C4-2B (cell line): ENCODE data around the gene MBD3L2B.
"Not testable (repeated sequence)": the region's sequence is repeated elsewhere in the genome, so short reads cannot be mapped to it uniquely, and the experiment has no call there.

ENCODE experiments used
- H3K27ac ChIP-seq: fragments of 450-650 bp; 2 replicates; pipeline ENCODE4 v1.5.1; 2017
- ZFX ChIP-seq: fragments of 450-650 bp; IDR thresholded peaks from 2 replicates; pipeline ENCODE4 v1.6.1; 2017
- TF ChIP-seq, protein P1 (sequence below): fragments of 450-650 bp; conservative IDR thresholded peaks from 2 replicates; pipeline ENCODE4 v1.5.1; 2017; ENCODE audit warnings: mild to moderate bottlenecking

Gene MBD3L2B

DNA sequence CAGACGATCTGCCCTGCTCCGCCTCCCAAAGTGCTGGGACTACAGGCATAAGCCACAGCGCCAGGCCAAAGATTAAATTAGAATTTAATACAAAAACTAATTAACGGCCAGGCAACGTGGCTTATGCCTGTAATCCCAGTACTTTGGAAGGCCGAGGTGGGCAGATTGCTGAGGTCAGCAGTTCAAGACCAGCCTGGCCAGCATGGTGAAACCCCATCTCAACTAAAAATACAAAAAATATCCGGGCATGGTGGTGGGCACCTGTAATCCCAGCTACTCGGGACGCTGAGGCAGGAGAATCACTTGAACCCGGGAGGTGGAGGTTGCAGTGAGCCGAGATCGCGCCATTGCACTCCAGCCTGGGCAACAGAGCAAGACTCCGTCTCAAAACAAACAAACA is 34.4 kb upstream of the MBD3L2B start:
- H3K27ac ChIP-seq = not testable (repeated sequence)

DNA sequence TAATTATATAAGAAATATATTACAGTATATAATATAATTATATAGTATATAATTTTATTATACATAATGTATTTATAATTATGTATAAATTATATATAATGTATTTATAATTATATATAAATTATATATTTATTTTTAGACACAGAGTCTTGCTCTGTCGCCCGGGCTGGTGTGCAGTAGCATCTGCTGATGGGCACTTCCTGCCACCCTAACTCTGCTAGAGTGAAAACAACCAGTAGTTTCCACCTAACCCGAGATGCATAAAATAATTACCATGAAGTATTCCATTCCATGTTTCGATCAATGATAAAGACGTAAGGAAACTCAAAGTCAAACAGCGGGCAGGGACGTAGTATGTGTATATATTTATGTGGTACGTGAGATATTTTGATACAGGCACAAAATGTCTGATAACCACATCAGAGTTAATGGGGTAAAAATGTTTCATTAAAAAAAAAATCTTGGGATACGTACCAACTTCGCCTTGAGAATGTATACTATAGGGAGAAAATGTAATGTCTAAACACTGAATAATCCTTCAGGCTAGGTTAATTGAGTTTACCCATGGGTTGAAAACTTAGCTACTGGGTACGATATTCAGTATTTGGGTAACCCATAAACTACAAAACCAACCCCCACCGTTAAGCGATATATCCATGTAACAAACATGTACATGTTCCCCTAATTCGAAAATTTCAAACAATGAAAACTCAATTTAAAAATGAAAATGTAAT is 33.6 kb upstream of the MBD3L2B start:
- H3K27ac ChIP-seq = not testable (repeated sequence)

DNA sequence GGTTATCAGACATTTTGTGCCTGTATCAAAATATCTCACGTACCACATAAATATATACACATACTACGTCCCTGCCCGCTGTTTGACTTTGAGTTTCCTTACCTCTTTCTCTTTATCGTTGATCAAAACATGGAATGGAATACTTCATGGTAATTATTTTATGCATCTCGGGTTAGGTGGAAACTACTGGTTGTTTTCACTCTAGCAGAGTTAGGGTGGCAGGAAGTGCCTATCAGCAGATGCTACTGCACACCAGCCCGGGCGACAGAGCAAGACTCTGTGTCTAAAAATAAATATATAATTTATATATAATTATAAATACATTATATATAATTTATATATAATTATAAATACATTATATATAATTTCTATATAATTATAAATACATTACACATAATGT is 31.7 kb upstream of the MBD3L2B start:
- not testable (repeated sequence) for H3K27ac ChIP-seq

DNA sequence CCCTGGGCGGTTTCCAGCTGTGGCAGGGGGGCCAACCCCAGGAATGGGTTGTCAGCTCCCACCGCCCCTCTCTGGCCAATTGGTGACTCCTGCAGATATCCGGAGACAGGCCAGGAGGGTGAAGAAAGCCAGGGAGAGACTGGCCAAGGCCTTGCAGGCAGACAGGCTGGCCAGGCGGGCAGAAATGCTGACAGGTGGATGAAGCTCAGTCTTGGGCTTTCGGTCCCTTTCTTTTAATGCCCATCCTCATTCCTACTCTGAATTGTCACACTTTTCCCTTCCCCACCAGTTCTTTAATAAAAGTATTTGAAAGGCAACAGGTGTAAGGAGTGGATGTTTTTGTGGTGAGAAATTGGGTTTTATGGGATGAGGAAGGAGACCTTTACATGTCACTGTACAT is 30.2 kb upstream of the MBD3L2B start:
- H3K27ac ChIP-seq = not testable (repeated sequence)

DNA sequence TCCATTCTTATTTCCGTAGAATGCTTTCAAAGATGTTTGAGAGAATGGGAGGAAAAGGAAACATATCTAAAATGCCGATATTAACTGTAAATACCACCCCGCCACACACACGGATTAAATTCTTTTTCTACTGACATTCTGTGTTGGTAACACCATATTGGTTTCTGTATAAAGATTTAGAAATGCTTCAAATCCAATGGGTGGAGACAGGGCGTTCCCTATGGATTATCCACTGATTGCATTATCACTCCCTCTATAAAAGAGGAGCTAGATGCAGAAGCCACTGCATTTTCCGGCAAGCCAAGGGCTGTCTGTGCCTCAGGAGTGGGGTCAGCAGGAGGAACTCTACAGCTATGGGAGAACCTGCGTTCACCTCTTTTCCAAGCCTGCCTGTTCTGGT is 27.8 kb upstream of the MBD3L2B start, which contains the start of gene MBD3L2:
Gene MBD3L2 (plus strand): TSS at position 301 of the 400 bp plus-strand sequence. CDS start 53 bp downstream, at position 354.
- H3K27ac ChIP-seq = not testable (repeated sequence)

DNA sequence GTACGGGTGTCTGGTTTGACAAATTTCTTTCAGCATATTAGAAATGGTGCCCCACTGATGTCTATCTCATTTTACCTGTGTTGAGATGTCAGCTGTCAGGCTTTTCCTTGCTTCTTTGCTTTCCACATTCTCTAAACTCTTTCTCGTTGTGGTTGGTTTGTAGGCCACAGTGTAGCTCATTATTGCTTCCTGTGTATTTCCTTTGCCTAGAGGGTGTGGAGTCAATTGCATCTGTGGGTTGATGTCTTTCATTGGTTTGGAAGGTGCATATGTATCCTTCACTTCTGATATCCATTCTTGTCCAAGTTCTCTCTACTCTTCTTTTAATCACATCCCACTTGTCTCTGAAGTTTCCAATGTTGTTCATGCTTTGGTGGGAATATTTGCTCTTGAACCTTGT is 20.3 kb upstream of the MBD3L2B start:
- not testable (repeated sequence) for H3K27ac ChIP-seq

DNA sequence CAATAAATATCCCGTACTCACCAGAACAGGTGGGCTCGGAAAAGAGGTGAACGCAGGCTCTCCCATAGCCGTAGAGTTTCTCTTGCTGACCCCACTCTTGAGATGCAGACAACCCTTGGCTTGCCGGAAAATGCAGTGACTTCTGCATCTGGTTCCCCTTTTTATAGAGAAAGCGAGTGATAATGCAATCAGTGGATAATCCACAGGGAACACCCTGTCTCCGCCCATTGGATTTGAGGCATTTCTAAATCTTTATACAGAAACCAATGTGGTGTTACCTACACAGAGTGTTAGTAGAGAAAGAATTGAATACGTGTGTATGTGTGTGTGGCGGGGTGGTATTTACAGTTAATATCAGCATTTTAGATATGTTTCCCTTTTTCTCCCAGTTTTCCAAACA is 18.8 kb upstream of the MBD3L2B start, which contains the start of gene MBD3L4:
Gene MBD3L4 (minus strand): TSS at position 101 of the 400 bp plus-strand sequence. CDS start 35 bp downstream, at position 66.
- not testable (repeated sequence) for H3K27ac ChIP-seq

DNA sequence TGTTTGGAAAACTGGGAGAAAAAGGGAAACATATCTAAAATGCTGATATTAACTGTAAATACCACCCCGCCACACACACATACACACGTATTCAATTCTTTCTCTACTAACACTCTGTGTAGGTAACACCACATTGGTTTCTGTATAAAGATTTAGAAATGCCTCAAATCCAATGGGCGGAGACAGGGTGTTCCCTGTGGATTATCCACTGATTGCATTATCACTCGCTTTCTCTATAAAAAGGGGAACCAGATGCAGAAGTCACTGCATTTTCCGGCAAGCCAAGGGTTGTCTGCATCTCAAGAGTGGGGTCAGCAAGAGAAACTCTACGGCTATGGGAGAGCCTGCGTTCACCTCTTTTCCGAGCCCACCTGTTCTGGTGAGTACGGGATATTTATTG is 9.0 kb upstream of the MBD3L2B start, which contains the start of gene MBD3L5:
Gene MBD3L5 (plus strand): TSS at position 301 of the 400 bp plus-strand sequence. CDS start 34 bp downstream, at position 335.
- not testable (repeated sequence) for H3K27ac ChIP-seq

DNA sequence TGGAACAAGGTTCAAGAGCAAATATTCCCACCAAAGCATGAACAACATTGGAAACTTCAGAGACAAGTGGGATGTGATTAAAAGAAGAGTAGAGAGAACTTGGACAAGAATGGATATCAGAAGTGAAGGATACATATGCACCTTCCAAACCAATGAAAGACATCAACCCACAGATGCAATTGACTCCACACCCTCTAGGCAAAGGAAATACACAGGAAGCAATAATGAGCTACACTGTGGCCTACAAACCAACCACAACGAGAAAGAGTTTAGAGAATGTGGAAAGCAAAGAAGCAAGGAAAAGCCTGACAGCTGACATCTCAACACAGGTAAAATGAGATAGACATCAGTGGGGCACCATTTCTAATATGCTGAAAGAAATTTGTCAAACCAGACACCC is 7.6 kb upstream of the MBD3L2B start:
- not testable (repeated sequence) for H3K27ac ChIP-seq

DNA sequence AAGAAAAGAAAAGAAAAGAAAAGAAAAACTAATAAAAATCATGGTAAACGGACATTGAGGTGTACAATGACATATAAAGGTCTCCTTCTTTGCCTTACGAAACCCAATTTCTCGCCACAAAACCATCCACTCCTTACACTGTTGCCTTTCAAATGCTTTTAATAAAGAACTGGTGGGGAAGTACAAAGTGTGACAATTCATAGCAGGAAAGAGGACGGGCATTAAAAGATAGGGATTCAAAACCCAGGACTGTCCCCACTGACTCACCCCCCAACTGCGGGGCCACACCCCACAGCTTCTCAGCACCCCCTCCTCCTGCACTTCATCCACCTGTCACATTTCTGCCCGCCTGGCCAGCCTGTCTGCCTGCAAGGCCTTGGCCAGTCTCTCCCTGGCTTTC is 2.4 kb downstream of the MBD3L2B start:
- TF ChIP-seq, protein P1, sequence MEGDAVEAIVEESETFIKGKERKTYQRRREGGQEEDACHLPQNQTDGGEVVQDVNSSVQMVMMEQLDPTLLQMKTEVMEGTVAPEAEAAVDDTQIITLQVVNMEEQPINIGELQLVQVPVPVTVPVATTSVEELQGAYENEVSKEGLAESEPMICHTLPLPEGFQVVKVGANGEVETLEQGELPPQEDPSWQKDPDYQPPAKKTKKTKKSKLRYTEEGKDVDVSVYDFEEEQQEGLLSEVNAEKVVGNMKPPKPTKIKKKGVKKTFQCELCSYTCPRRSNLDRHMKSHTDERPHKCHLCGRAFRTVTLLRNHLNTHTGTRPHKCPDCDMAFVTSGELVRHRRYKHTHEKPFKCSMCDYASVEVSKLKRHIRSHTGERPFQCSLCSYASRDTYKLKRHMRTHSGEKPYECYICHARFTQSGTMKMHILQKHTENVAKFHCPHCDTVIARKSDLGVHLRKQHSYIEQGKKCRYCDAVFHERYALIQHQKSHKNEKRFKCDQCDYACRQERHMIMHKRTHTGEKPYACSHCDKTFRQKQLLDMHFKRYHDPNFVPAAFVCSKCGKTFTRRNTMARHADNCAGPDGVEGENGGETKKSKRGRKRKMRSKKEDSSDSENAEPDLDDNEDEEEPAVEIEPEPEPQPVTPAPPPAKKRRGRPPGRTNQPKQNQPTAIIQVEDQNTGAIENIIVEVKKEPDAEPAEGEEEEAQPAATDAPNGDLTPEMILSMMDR = no peak
- TF ChIP-seq ZFX = no peak

DNA sequence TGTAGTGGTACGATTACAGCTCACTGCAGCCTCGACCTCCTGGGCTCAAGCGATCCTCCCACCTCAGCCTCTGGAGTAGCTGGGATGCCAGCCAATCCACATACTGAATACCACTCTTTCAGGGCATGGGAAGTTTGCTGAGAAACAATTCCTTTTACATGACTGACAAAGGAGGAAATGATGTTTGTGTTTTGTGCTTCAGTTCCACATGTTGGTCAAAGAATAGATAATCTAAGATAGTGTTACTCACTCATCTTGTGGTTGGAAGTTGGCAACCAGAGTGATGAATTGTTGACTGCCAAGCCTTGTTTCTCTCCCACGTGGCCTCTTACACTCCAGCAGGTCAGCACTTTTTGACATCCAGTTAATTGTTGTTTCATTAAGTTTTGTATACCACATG is 7.6 kb downstream of the MBD3L2B start:
- no peak for TF ChIP-seq ZFX
- TF ChIP-seq, protein P1 = no peak
- H3K27ac ChIP-seq = no peak overlapping the region

More for the DNA sequence above, 2.4 kb downstream of the MBD3L2B start:
- H3K27ac ChIP-seq = no peak overlapping the region

DNA sequence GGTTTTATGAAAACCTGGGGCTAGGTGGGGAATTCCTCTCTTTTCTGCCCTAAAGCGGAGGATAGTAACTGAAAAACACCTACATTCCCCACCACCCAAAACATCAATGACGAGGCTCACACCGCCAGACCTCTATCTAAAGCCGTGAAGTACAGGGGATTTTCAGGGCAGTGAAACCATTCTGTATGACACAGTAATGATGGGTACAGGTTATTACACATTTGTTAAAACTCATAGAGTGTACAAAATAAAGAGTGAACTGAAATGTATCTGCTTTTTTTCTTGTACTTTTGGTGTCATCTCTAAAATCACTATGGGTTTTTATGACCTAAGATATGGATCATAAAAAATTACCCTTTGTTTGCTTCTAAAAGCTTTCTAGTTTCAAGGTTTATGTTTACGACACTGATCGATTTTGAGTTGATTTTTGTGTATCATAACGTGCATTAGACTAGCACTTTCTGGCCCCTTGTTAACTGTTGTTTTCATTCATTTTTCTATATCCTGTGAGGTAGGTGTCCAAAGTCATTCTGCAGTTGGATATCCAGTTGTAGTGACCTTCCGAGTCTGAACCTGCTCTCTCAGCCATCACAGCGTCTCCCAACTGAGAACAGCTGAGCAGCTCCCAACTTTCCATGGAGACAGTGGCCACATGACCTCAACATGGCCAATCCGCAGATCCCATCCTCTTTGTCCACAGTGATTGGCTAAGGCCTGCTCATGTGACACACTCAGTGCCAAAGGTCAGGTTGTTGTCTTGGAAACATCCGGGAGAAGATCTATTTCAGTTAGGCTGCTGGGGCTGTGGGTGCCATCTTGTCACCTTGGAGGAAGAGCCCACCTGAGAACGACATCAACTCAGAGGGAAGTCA is 10.3 kb downstream of the MBD3L2B start:
- H3K27ac ChIP-seq = no peak overlapping the region
- TF ChIP-seq, protein P1 = no peak
- TF ChIP-seq ZFX = no peak
